GM12878 (cell line): ENCODE measurements around the gene DYNLT2B. TPM values are rescaled to one million over a fixed set of nuclear protein-coding genes. Genes with fewer than 3 reads are reported as not detected.

Experiments used
- ATF2 ChIP-seq: IDR thresholded peaks from 2 replicates; pipeline ENCODE4 v1.6.1; 2012; ENCODE audit warnings: low read length, inconsistent platforms
- ATF3 ChIP-seq: IDR thresholded peaks from 2 replicates; pipeline ENCODE4 v1.6.1; 2011; ENCODE audit warnings: low read depth, mild to moderate bottlenecking, low read length, moderate library complexity, borderline replicate concordance; ENCODE audit errors: extremely low read depth
- BCL3 ChIP-seq: IDR thresholded peaks from 2 replicates; pipeline ENCODE4 v1.6.1; 2011; ENCODE audit warnings: borderline replicate concordance, low read depth, mild to moderate bottlenecking, moderate library complexity, low read length; ENCODE audit not compliant: insufficient read depth, poor library complexity, severe bottlenecking
- CBFB ChIP-seq: IDR thresholded peaks from 2 replicates; pipeline ENCODE4 v1.6.1; 2016; ENCODE audit warnings: antibody characterized with exemption, low read depth
- CEBPB ChIP-seq, 2 experiments: fragments of 150-350 bp in 1 of 2; IDR thresholded peaks; 2 replicates each; pipeline ENCODE4 v1.6.1; 2012 to 2014; ENCODE audit warnings: low read depth in 2 of 2, low read length in 2 of 2, borderline replicate concordance in 1 of 2, inconsistent platforms in 1 of 2
- E4F1 ChIP-seq: fragments of 450-650 bp; IDR thresholded peaks from 2 replicates; pipeline ENCODE4 v1.6.1; 2018; ENCODE audit warnings: borderline replicate concordance, mild to moderate bottlenecking; ENCODE audit not compliant: partially characterized antibody
- EGR1 ChIP-seq, 2 experiments: IDR thresholded peaks; 1 replicate in 1 of 2; 2 replicates in 1 of 2; pipeline ENCODE4 v1.6.1; 2011 to 2012; ENCODE audit warnings: low read depth in 2 of 2, low read length in 2 of 2, borderline replicate concordance in 1 of 2, mild to moderate bottlenecking in 1 of 2, moderate library complexity in 1 of 2
- FOS ChIP-seq: IDR thresholded peaks from 3 replicates; pipeline ENCODE4 v1.6.1; 2011; ENCODE audit warnings: borderline replicate concordance; ENCODE audit not compliant: insufficient read length; ENCODE audit errors: extremely low read depth
- FOXM1 ChIP-seq: IDR thresholded peaks from 2 replicates; pipeline ENCODE4 v1.6.1; 2012; ENCODE audit warnings: low read depth, mild to moderate bottlenecking, inconsistent platforms, low read length, moderate library complexity
- IKZF2 ChIP-seq, 2 experiments: fragments of 450-650 bp; IDR thresholded peaks; 2 replicates each; pipeline ENCODE4 v1.6.1; 2017; ENCODE audit warnings: mild to moderate bottlenecking in 2 of 2, moderate library complexity in 2 of 2
- MEF2A ChIP-seq: IDR thresholded peaks from 2 replicates; pipeline ENCODE4 v1.6.1; 2011; ENCODE audit warnings: low read depth, mild to moderate bottlenecking, low read length, moderate library complexity; ENCODE audit not compliant: insufficient read depth
- NBN ChIP-seq: fragments of 450-650 bp; IDR thresholded peaks from 2 replicates; pipeline ENCODE4 v1.6.1; 2016
- NFYB ChIP-seq: IDR thresholded peaks from 2 replicates; pipeline ENCODE4 v1.6.1; 2011; ENCODE audit warnings: low read depth, mild to moderate bottlenecking, low read length, improper control_type of control experiment, moderate library complexity; ENCODE audit not compliant: insufficient read depth
- POLR2AphosphoS5 ChIP-seq: IDR thresholded peaks from 2 replicates; pipeline ENCODE4 v1.6.1; 2011; ENCODE audit warnings: mild to moderate bottlenecking, low read length, inconsistent platforms
- RBBP5 ChIP-seq: fragments of 200-600 bp; sonication (generic); conservative IDR thresholded peaks from 2 replicates; pipeline ENCODE4 v1.6.1; 2016
- SRF ChIP-seq, 2 experiments: IDR thresholded peaks; 2 replicates each; pipeline ENCODE4 v1.6.1; 2011; ENCODE audit warnings: low read depth in 2 of 2, low read length in 2 of 2, mild to moderate bottlenecking in 1 of 2, moderate library complexity in 1 of 2
- ZBTB40 ChIP-seq: fragments of 450-650 bp; IDR thresholded peaks from 2 replicates; pipeline ENCODE4 v1.6.1; 2016; ENCODE audit warnings: mild to moderate bottlenecking, moderate library complexity, borderline replicate concordance
- polyA plus RNA-seq, 11 experiments: library from polyadenylated mRNA; depleted of rRNA in 4 of 11; unstranded in 6 of 11; stranded (reverse) in 5 of 11; fragments of >200 nt; fragmentation: Nextera tagmentation in 4 of 11; fragmentation: Illumina TruSeq in 1 of 11; extraction: Ambion mirVana in 4 of 11; extraction: Trizol in 1 of 11; gene quantifications; 1 replicate in 1 of 11; 2 replicates in 10 of 11; pipeline versions ENCODE4 v1.2.1 to v1.2.3, GENCODE V29; 2011 to 2016; ENCODE audit warnings: inconsistent platforms in 2 of 11, missing spikeins in 2 of 11, low read depth in 1 of 11
- total RNA-seq, 4 experiments: library from RNA; depleted of rRNA in 3 of 4; stranded (reverse); fragments of >200 nt in 3 of 4; fragmentation: Illumina TruSeq in 1 of 4; extraction: Trizol in 1 of 4; gene quantifications; 2 replicates each; pipeline versions ENCODE4 v1.2.1 to v1.2.3, GENCODE V29; 2013 to 2021

DYNLT2B gene
- total and polyA plus RNA-seq, 10 of the 15 experiments (the other 5 are each of a cell fraction or from before 2014, with no cell fraction given): 8.6 to 89.7 (median 21.9) TPM

- TF ChIP-seq ZBTB40: peak; percentile 47; the same call in 1 of the 2 replicates
- peak; percentile 14 to 51; a peak in 3 of 4 replicates for TF ChIP-seq IKZF2 (IDR thresholded peaks at IDR 0.05)
- TF ChIP-seq FOXM1: peak; percentile 33; the same call in 1 of the 2 replicates
- TF ChIP-seq SRF (IDR thresholded peaks at IDR 0.05; ENCODE audit: low read depth in 2 of 2, low read length in 2 of 2): no peak
- TF ChIP-seq EGR1 (IDR thresholded peaks at IDR 0.05; ENCODE audit: borderline replicate concordance in 1 of 2, low read depth in 2 of 2, low read length in 2 of 2): no peak
- peak; percentile 97 for TF ChIP-seq E4F1
- TF ChIP-seq NBN: no peak
- TF ChIP-seq ATF3: no peak
- TF ChIP-seq NFYB: no peak
- TF ChIP-seq FOS: no peak
- 0 out of 2 replicates have a peak, but pooled peaks have one; percentile 48 for TF ChIP-seq POLR2AphosphoS5
- no peak for TF ChIP-seq CEBPB (IDR thresholded peaks at IDR 0.05; ENCODE audit: borderline replicate concordance in 1 of 2, low read depth in 2 of 2, low read length in 2 of 2)
- no peak for TF ChIP-seq RBBP5
- TF ChIP-seq MEF2A: 0 out of 2 replicates have a peak, but pooled peaks have one; percentile 24
- 0 out of 2 replicates have a peak, but pooled peaks have one; percentile 27 for TF ChIP-seq ATF2
- no peak for TF ChIP-seq BCL3
- TF ChIP-seq CBFB: no peak
Measured at GRCh38 chr3:196292286-196292923, 25.6 kb downstream of the DYNLT2B start (continued).
